Measurements from ENCODE around the gene SOAT2.
A peak's percentile ranks its signal among the peaks of the same experiment; 100 is the strongest.
"Not testable (repeated sequence)": the region's sequence is repeated elsewhere in the genome, so short reads cannot be mapped to it uniquely, and the experiment has no call there.

The SOAT2 gene

DNA sequence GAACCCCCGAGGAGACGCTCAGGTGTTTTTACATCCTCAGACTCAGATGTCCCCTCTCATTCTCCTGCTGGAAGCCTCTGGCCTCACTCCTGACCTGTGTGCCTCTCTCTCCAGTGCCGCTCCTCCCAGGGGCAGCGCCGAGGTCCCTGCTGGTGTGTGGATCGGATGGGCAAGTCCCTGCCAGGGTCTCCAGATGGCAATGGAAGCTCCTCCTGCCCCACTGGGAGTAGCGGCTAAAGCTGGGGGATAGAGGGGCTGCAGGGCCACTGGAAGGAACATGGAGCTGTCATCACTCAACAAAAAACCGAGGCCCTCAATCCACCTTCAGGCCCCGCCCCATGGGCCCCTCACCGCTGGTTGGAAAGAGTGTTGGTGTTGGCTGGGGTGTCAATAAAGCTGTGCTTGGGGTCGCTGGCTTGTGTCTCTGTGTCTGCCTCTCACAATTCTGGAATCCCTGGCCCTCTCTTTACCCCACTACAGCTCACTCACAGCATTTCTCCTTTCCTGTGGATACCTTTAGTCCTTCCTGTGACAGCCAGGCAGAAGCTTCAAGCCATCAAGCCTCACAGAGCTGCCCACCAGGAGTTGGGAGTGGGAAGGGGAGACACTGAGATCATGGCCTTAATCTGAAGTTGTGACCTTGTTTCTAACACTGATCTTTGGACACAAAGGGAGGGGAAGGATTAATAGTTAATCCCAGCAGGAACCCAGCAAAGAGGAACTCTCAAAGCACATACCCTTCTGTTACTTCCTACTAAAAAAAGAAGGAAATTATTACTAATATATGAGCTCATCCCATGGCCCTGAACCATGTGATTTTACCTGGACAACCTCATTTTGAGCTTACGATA lies 1.1 kb upstream of the SOAT2 start:
- no peak for DNase-seq (ENCODE audit: low spot score)

- no peak for DNase-seq (ENCODE audit: low spot score)
Observed at GRCh38 chr12:53103860-53104305, 597 bp downstream of the SOAT2 start.

- no peak for DNase-seq (ENCODE audit: low spot score)
Observed at GRCh38 chr12:53105256-53105655, 2.0 kb downstream of the SOAT2 start.

GRCh38 chr12:53105712-53106439 lies 2.6 kb downstream of the SOAT2 start:
- DNase-seq (ENCODE audit: low spot score) = no peak

DNA sequence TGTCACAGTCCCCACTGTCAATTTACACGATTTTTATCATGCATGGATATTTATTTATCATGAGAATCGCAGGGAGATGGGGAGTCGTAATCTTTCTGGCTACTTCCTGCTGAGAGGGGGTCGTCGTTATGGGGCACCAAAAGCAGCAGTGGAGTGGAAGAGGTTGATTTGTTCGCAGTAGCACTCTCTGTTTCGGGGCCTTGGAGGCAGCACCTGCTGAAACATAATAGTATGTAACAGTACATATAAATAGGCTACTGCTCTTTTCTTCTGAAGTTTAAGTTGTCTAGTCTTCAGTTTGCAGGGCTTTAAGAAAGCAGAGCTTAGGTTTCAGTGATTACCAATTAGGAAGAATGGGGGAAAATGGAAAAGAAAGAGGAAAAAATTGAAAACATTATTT lies 3.8 kb downstream of the SOAT2 start:
- DNase-seq (ENCODE audit: low spot score) = no peak

- DNase-seq (ENCODE audit: low spot score) = not testable (repeated sequence)
Observed at GRCh38 chr12:53112431-53112830, 9.1 kb downstream of the SOAT2 start.

DNA sequence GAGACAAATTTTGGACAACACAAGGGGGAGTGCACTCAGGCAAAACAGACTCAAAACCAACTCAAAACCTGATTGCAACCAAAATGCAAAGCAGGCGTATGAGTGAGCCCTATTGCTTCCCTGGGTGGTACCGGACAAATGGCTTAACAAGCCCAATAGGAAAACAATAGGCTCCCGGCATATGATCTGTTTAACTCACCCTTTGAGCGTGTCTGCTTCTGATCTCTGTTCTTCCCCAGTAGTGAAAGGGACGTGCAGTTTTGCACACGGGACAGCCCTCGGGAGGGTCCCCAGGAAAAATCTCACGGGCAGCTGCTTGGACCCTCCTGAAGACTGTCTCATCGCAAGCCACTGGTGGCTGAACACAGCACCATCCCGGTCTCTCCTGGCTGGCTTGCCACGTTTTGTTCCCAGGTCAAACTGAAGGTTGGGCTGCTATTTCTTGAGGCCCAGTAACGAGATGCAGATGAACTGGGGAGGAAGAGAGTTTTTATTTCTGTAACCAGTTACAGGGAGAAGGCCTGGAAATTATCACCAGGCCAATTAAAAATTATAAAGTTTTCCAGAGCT lies 9.9 kb downstream of the SOAT2 start:
- DNase-seq (ENCODE audit: low spot score) = no peak

DNA sequence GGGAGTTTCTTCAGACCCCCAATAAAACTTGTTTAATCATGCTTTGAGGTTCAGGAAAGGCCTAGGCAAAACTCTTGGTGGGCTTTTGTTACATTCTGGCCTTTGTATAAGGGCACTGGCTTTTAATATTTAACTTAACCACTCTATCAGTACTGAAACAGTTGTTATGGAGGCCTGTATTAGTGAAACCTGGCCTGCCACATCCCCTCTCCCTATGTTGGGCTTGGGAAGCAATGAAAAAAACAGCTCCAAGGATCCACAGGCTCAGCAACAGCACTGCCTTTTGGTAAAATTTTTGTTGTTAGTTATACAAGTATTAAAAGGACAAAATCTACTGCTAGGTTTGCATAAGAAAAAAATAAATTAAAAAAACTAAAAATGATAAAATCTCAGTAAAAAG lies 10.7 kb downstream of the SOAT2 start:
- DNase-seq (ENCODE audit: low spot score) = no peak

DNA sequence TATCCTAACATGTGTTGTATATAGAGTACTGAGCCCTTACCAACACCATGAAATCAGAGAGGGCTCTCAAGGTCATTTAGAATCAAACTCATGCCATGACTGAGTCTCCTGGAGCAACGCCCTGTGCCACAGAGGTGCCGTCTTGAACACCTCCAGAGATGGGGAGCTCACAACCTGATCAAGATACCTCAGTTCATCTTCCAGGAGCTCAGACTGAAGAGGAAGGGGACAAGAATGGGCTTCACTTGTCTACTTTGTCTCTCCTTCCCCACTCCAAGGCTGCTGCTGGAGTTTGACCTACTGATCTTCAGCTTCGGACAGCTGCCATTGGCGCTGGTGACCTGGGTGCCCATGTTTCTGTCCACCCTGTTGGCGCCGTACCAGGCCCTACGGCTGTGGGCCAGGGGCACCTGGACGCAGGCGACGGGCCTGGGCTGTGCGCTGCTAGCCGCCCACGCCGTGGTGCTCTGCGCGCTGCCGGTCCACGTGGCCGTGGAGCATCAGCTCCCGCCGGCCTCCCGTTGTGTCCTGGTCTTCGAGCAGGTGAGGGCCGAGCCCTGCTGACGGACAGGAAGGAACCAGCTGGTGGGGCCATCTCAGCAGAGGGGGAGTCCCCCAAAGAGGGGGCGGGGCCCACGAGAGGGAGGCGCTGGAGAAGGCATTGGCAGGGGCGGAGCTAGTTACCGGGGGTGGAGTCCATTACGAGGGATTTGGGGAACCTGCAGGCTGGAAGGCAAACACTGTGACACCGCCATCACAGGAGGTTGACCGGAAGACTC lies 12.0 kb downstream of the SOAT2 start:
- no peak for DNase-seq (ENCODE audit: low spot score)

DNA sequence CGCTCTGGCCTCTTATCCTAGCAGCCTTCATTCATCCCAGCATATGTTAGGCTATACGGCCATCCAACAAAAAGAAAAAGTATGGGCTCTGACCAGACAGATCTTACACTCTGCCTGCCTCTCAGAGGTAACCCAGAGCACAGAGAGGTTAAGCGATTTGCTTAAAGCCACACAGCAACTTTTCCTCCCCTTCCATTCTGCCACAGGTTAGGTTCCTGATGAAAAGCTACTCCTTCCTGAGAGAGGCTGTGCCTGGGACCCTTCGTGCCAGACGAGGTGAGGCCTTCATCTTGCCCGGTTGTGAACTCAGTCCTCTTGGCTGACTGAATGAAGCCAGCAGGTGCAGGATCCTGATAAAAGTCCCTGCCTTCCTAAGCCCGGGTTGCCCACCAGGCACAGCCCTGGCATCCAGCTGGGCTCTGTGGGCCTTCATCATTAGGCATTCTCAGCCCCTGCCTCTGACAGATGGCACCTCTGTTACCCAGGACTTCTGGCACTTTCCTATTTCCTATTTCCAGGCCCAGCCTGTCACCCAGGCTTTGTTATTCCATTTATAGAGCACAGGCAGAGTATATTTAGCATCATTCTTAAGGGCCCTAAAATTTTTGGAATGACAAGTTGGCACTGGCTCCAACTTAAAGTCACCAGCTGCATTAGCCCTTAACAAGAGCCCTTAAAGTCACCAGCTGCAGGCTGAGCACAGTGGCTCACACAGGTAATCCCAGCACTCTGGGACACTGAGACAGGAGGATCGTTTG lies 12.8 kb downstream of the SOAT2 start:
- DNase-seq (ENCODE audit: low spot score) = no peak

GRCh38 chr12:53118751-53119300 lies 15.5 kb downstream of the SOAT2 start:
- no peak for DNase-seq (ENCODE audit: low spot score)

DNA sequence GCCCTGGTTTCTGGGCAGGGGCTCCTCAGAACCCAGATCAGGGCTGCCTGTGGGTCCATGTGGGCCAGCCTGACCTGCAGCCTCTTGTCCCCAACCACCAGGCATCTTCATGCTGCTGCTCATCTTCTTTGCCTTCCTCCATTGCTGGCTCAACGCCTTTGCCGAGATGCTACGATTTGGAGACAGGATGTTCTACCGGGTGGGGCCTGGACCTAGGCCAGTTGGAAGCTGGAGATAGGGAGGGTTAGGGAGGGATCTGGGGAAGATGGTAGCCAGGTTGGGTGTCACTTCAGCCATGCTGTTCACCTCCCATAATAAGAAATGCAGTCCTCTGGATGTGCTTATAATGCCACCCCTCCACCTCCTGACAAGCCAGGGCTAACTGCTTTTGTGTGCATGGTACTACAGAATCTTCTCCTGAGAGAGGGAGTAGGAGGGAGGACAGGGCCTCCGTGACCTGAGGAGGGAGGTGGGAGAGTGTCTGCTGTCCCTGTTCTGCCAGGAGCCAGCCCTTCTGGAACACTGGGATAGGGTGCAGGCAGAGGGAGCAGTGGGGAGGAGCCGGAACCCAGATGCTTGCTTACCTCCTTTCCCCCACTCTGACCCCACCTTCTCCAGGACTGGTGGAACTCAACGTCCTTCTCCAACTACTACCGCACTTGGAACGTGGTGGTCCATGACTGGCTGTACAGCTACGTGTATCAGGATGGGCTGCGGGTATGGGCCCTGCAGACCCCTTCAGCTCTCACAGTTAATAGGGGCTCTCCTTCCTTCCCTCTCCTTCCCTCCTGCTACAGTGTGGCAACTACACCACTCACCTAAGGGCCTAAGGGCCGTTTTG lies 17.6 kb downstream of the SOAT2 start:
- no peak for DNase-seq (ENCODE audit: low spot score)

- no peak for DNase-seq (ENCODE audit: low spot score)
Observed at GRCh38 chr12:53122961-53123468, 19.7 kb downstream of the SOAT2 start.

DNA sequence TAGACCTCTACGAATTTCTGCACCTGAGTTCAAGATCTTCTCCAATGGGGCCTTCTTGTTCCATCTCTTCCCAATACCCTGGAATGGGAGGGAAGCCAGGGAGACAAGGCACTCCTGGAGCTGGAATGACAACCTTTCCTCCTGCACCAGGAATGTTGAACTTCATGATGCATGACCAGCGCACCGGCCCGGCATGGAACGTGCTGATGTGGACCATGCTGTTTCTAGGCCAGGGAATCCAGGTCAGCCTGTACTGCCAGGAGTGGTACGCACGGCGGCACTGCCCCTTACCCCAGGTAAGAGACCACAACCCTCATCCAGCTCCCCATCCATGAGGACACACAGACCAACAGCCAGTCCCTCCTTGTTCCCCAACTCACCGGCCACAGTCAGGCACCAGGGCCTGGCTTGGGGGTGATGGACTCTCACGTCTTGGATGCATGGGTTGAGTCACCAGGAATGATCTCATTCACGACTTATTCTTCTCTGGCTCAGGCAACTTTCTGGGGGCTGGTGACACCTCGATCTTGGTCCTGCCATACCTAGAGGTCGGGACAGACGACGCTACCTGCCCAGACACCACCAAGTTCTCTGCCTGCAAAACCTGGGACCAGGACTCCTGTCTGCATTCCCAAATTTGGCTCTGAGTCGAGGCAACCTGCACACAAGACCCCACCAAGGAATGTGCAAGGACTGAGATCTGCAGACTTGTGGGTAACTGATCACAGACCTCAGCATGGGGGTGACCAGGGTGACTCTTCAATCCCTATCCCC lies 20.5 kb downstream of the SOAT2 start:
- DNase-seq (ENCODE audit: low spot score) = peak; percentile 65

GRCh38 chr12:53124352-53124723 lies 21.1 kb downstream of the SOAT2 start:
- DNase-seq (ENCODE audit: low spot score) = no peak

DNA sequence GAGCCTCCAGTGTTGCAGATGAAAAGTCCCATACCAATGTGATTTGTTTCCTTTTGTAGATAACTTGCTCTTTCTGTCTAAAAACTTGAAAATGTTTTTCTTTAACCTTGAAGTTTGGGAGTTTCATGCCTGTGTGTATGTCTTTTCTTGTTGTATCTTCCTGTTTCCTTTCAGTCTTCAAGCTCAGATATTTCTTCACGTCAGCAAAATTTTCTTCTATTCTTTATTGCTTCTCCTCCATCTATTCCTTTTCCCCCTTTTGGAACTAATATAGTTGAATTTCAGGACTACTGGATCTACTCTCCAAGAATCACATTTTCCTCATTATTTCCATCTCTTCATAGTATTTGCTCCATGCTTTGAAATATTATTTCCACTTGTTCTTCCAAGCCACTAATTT lies 23.9 kb downstream of the SOAT2 start:
- DNase-seq (ENCODE audit: low spot score) = no peak

DNA sequence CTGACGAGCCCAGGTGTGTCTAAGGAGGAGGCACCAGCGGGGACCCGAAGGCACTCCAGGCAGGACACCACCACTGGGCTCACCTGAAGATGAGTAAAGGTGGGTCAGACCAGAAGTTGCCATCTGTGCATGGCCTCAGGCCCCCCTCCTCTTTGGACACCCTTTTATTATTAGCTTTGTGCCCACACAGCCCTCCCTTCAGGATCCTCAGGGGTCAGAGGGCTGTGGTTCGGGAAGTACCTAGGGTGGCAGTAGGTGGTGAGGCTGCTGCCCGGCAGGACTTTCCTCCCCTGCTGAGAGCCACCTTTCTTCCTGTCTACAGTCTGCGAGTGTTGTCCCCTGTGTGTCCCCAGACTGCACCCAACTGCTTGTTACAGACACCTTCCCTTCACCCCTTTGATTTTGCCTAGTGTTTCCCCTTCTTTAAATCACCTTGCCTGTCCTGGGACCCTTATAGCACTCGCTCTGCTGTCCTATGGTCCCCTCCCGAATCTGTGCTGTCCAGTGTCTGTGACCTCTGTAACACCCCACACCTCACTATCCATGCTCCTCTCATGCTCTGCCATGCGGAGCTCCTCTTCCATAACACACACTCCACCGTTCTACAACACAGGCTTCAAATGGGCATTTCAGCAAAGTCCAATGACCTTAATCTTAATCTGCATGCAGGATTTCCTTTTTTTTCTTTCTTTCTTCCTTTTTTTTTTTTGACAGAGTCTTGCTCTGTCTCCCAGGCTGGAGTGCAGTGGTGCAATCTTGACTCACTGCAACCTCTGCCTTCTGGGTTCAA lies 25.7 kb downstream of the SOAT2 start:
- no peak for DNase-seq (ENCODE audit: low spot score)

DNA sequence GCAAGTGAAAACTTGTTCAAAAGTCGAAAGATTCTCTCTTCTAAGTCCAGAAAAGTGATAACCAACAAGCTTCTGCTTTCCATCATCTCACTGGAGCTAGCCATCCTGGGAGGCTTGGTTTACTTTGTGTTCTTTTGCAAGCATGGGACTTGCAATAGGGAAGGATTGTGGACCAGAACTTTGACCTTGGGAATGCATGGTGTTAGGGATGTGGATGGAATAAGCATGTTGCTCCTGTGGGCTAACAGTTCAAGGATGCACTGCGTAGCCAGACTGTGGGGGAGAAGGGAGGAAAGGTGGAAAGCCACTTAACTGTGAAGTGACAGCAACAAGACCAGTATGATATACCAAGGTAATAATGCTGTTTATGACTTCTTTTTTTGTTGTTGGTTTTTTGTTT lies 28.6 kb downstream of the SOAT2 start:
- no peak for DNase-seq (ENCODE audit: low spot score)

DNA sequence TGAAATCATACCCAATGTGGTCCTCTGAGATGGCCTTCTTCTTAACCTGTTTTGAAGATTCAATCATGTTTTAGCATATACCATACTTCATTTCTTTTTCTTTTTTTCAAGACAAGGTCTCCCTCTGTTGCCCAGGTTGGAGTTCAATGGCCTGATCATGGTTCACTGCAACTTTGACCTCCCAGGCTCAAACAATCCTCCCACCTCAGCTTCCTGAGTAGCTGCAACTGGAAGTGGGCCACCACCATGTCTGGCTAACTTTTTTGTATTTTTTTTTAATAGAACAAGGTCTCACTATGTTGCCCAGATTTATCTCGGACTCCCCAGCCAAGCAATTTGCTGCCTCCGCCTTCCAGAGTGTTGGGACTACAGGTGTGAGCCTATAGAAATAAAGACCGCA lies 30.4 kb downstream of the SOAT2 start:
- no peak for DNase-seq (ENCODE audit: low spot score)
